ENCODE measurements around the gene HIC2. TPM values are rescaled to one million over a fixed set of nuclear protein-coding genes. Genes with fewer than 3 reads are reported as not detected.
"Not testable (repeated sequence)": the region's sequence is repeated elsewhere in the genome, so short reads cannot be mapped to it uniquely, and the experiment has no call there.

The HIC2 gene
- polyA plus RNA-seq, 1 experiment: 0.93 TPM

- peak overlapping the region; percentile 59 for H3K4me3 ChIP-seq (ENCODE audit: low read depth, low read length)
- H3K9me3 ChIP-seq (ENCODE audit: control insufficient read depth, insufficient read depth, low read length); POLR2A ChIA-PET; H3K27ac ChIP-seq (ENCODE audit: low read depth, low read length); DNase-seq (ENCODE audit: low read depth, low spot score); CTCF ChIA-PET; H3K27me3 ChIP-seq (ENCODE audit: control insufficient read depth, insufficient read depth, low read length): not testable (repeated sequence)
These were observed 51.3 kb downstream of the HIC2 start for GRCh38 chr22:21468194-21469096.

- H3K27ac ChIP-seq (ENCODE audit: low read depth, low read length); DNase-seq (ENCODE audit: low read depth, low spot score); H3K27me3 ChIP-seq (ENCODE audit: control insufficient read depth, insufficient read depth, low read length); CTCF ChIA-PET; H3K4me3 ChIP-seq (ENCODE audit: low read depth, low read length); H3K9me3 ChIP-seq (ENCODE audit: control insufficient read depth, insufficient read depth, low read length); POLR2A ChIA-PET: not testable (repeated sequence)
These were observed 52.2 kb downstream of the HIC2 start for GRCh38 chr22:21469097-21469994.

GRCh38 chr22:21472984-21473383 is 55.8 kb downstream of the HIC2 start:
- H3K4me3 ChIP-seq (ENCODE audit: low read depth, low read length); POLR2A ChIA-PET; H3K27me3 ChIP-seq (ENCODE audit: control insufficient read depth, insufficient read depth, low read length); H3K27ac ChIP-seq (ENCODE audit: low read depth, low read length); H3K9me3 ChIP-seq (ENCODE audit: control insufficient read depth, insufficient read depth, low read length); DNase-seq (ENCODE audit: low read depth, low spot score); CTCF ChIA-PET: not testable (repeated sequence)

- DNase-seq (ENCODE audit: low read depth, low spot score); CTCF ChIA-PET; H3K27me3 ChIP-seq (ENCODE audit: control insufficient read depth, insufficient read depth, low read length); H3K27ac ChIP-seq (ENCODE audit: low read depth, low read length); H3K9me3 ChIP-seq (ENCODE audit: control insufficient read depth, insufficient read depth, low read length); POLR2A ChIA-PET; H3K4me3 ChIP-seq (ENCODE audit: low read depth, low read length): not testable (repeated sequence)
These were observed 56.5 kb downstream of the HIC2 start for GRCh38 chr22:21473664-21474063.

GRCh38 chr22:21484039-21484438 is 66.9 kb downstream of the HIC2 start:
- CTCF ChIA-PET; H3K27me3 ChIP-seq (ENCODE audit: control insufficient read depth, insufficient read depth, low read length); POLR2A ChIA-PET; H3K9me3 ChIP-seq (ENCODE audit: control insufficient read depth, insufficient read depth, low read length); H3K4me3 ChIP-seq (ENCODE audit: low read depth, low read length); H3K27ac ChIP-seq (ENCODE audit: low read depth, low read length); DNase-seq (ENCODE audit: low read depth, low spot score): not testable (repeated sequence)

- CTCF ChIA-PET; DNase-seq (ENCODE audit: low read depth, low spot score): not testable (repeated sequence)
These were observed 70.6 kb downstream of the HIC2 start for GRCh38 chr22:21487723-21488122.

GRCh38 chr22:21489149-21489680 is 72.0 kb downstream of the HIC2 start:
- H3K9me3 ChIP-seq (ENCODE audit: control insufficient read depth, insufficient read depth, low read length); H3K27me3 ChIP-seq (ENCODE audit: control insufficient read depth, insufficient read depth, low read length); POLR2A ChIA-PET; CTCF ChIA-PET; H3K27ac ChIP-seq (ENCODE audit: low read depth, low read length); H3K4me3 ChIP-seq (ENCODE audit: low read depth, low read length); DNase-seq (ENCODE audit: low read depth, low spot score): not testable (repeated sequence)

More at GRCh38 chr22:21487723-21488122, 70.6 kb downstream of the HIC2 start:
- H3K27ac ChIP-seq (ENCODE audit: low read depth, low read length); H3K27me3 ChIP-seq (ENCODE audit: control insufficient read depth, insufficient read depth, low read length); H3K4me3 ChIP-seq (ENCODE audit: low read depth, low read length); H3K9me3 ChIP-seq (ENCODE audit: control insufficient read depth, insufficient read depth, low read length); POLR2A ChIA-PET: not testable (repeated sequence)

- DNase-seq (ENCODE audit: low read depth, low spot score); H3K9me3 ChIP-seq (ENCODE audit: control insufficient read depth, insufficient read depth, low read length); H3K27me3 ChIP-seq (ENCODE audit: control insufficient read depth, insufficient read depth, low read length); H3K27ac ChIP-seq (ENCODE audit: low read depth, low read length); POLR2A ChIA-PET; CTCF ChIA-PET; H3K4me3 ChIP-seq (ENCODE audit: low read depth, low read length): not testable (repeated sequence)
These were observed 73.4 kb downstream of the HIC2 start for GRCh38 chr22:21490556-21490955.

GRCh38 chr22:21492271-21492670 is 75.1 kb downstream of the HIC2 start:
- H3K9me3 ChIP-seq (ENCODE audit: control insufficient read depth, insufficient read depth, low read length); H3K27me3 ChIP-seq (ENCODE audit: control insufficient read depth, insufficient read depth, low read length); DNase-seq (ENCODE audit: low read depth, low spot score); CTCF ChIA-PET; H3K27ac ChIP-seq (ENCODE audit: low read depth, low read length); H3K4me3 ChIP-seq (ENCODE audit: low read depth, low read length); POLR2A ChIA-PET: not testable (repeated sequence)

- DNase-seq (ENCODE audit: low read depth, low spot score); H3K9me3 ChIP-seq (ENCODE audit: control insufficient read depth, insufficient read depth, low read length); H3K27me3 ChIP-seq (ENCODE audit: control insufficient read depth, insufficient read depth, low read length); H3K4me3 ChIP-seq (ENCODE audit: low read depth, low read length); H3K27ac ChIP-seq (ENCODE audit: low read depth, low read length); POLR2A ChIA-PET; CTCF ChIA-PET: not testable (repeated sequence)
These were observed 76.9 kb downstream of the HIC2 start for GRCh38 chr22:21493789-21494782.

- CTCF ChIA-PET, POLR2A ChIA-PET: not testable (repeated sequence)
These were observed 80.8 kb downstream of the HIC2 start for GRCh38 chr22:21497984-21498383.

More at GRCh38 chr22:21497984-21498383, 80.8 kb downstream of the HIC2 start:
- not testable (repeated sequence) for H3K4me3 ChIP-seq (ENCODE audit: low read depth, low read length); DNase-seq (ENCODE audit: low read depth, low spot score); H3K27me3 ChIP-seq (ENCODE audit: control insufficient read depth, insufficient read depth, low read length); H3K27ac ChIP-seq (ENCODE audit: low read depth, low read length); H3K9me3 ChIP-seq (ENCODE audit: control insufficient read depth, insufficient read depth, low read length)

Data from AG04450 (cell line).